ENCODE measurements around the gene RAB40C. TPM values are rescaled to one million over a fixed set of nuclear protein-coding genes. Genes with fewer than 3 reads are reported as not detected.

The RAB40C gene
- polyA plus RNA-seq, 1 donor (not counting 4 experiments of a cell fraction or from before 2014, with no cell fraction given) = 4.0 TPM

DNA sequence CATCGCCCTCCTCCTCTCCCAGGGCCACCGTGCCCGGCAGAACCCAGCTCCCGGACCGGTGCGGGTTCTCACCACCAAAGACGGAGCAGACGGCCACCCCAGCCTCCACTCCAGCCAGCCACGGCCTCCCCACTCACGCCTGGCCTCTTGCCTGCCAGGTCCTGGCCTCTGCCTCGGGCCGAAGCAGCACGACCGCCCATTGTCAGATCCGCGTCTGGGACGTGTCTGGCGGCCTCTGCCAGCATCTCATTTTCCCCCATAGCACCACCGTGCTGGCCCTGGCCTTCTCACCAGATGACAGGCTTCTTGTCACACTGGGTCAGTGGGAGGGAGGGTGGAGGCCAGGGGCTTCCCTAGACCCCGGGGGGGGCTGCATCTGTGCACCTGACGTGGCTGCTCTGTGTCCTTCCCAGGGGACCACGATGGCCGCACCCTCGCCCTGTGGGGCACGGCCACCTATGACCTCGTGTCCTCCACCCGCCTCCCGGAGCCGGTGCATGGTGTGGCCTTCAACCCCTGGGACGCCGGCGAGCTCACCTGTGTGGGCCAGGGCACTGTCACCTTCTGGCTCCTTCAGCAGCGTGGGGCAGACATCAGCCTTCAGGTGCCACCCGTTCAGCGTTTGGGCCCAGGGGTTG, 71.4 kb downstream of the RAB40C start:
- dilution Hi-C loops (cut with MboI; ENCODE audit: extremely low pct_ligation_motif_present, low sequenced_read_pairs) = no loop called here
- TF ChIP-seq, protein P1, sequence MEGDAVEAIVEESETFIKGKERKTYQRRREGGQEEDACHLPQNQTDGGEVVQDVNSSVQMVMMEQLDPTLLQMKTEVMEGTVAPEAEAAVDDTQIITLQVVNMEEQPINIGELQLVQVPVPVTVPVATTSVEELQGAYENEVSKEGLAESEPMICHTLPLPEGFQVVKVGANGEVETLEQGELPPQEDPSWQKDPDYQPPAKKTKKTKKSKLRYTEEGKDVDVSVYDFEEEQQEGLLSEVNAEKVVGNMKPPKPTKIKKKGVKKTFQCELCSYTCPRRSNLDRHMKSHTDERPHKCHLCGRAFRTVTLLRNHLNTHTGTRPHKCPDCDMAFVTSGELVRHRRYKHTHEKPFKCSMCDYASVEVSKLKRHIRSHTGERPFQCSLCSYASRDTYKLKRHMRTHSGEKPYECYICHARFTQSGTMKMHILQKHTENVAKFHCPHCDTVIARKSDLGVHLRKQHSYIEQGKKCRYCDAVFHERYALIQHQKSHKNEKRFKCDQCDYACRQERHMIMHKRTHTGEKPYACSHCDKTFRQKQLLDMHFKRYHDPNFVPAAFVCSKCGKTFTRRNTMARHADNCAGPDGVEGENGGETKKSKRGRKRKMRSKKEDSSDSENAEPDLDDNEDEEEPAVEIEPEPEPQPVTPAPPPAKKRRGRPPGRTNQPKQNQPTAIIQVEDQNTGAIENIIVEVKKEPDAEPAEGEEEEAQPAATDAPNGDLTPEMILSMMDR (optimal IDR thresholded peaks at IDR 0.05 in 1 of 3, IDR thresholded peaks at IDR 0.05 in 1 of 3, conservative IDR thresholded peaks at IDR 0.05 in 1 of 3; ENCODE audit: extremely low read depth in 1 of 3, insufficient read depth in 2 of 3, low read length in 3 of 3) = no peak
- no peak for TF ChIP-seq EZH2 (IDR thresholded peaks at IDR 0.05; ENCODE audit: low read length)
- Histone ChIP-seq H3K36me3 (ENCODE audit: control insufficient read depth in 2 of 2, extremely low read depth in 1 of 2, insufficient read depth in 2 of 2, low read length in 2 of 2) (no peaks in the 10 kb centered on the region), H3K27me3 (ENCODE audit: control insufficient read depth, extremely low read depth, insufficient read depth, low read length) (no peaks in the 10 kb centered on the region), H3K9me3 (ENCODE audit: control insufficient read depth, low read depth, low read length) (no peaks in the 10 kb centered on the region), H2AFZ (ENCODE audit: control insufficient read depth, low read length) (no peak overlapping the region), H3K9ac (ENCODE audit: control insufficient read depth, extremely low read depth, insufficient read depth, low read length) (no peak overlapping the region), H3K27ac (ENCODE audit: control insufficient read depth, insufficient read depth, low read length) (no peak overlapping the region), H4K20me1 (ENCODE audit: control insufficient read depth, extremely low read depth, insufficient read depth, low read length) (no peaks in the 10 kb centered on the region), H3K79me2 (ENCODE audit: control insufficient read depth, insufficient read depth, low read length) (no peaks in the 10 kb centered on the region), H3K4me2 (ENCODE audit: control insufficient read depth, extremely low read depth, insufficient read depth, low read depth, low read length) (no peak overlapping the region), H3K9me1 (ENCODE audit: control insufficient read depth, extremely low read depth, insufficient read depth, low read length) (no peaks in the 10 kb centered on the region), H3K4me3 (ENCODE audit: control insufficient read depth in 2 of 3, extremely low read depth in 1 of 3, insufficient read depth in 2 of 3, low read depth in 1 of 3, low read length in 3 of 3) (no peak overlapping the region), H3K4me1 (ENCODE audit: control insufficient read depth, extremely low read depth, insufficient read depth, low read length) (no peaks in the 10 kb centered on the region)
- FAIRE-seq (no peak), DNase-seq (ENCODE audit: low read depth, low spot score) (no peak)

DNA sequence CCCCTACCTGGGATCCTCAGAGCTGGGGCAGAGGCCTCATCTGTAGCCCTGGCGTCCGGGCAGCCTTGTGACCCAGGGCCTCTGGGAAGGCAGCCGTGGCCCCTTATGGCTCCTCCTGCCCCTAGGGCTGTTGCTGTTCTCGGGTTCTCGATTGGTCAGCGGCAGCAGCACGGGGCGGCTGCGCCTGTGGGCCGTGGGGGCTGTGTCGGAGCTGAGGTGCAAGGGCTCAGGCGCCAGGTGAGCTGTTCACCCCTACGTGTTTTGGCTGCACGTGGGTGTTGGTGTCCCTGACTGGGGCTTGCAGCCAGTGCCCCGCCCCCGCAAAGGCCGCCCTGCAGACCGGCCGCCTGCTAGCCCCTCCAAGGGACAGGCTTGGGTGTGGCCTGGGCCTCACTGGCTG, 72.2 kb downstream of the RAB40C start:
- H3K79me2 ChIP-seq (ENCODE audit: control insufficient read depth, insufficient read depth, low read length) = no peaks in the 10 kb centered on the region
- H3K27ac ChIP-seq (ENCODE audit: control insufficient read depth, insufficient read depth, low read length) = no peak overlapping the region
- no peaks in the 10 kb centered on the region for H3K36me3 ChIP-seq (ENCODE audit: control insufficient read depth in 2 of 2, extremely low read depth in 1 of 2, insufficient read depth in 2 of 2, low read length in 2 of 2)
- H3K9me3 ChIP-seq (ENCODE audit: control insufficient read depth, low read depth, low read length) = no peaks in the 10 kb centered on the region
- H3K4me2 ChIP-seq (ENCODE audit: control insufficient read depth, extremely low read depth, insufficient read depth, low read depth, low read length) = no peak overlapping the region
- H2AFZ ChIP-seq (ENCODE audit: control insufficient read depth, low read length) = no peak overlapping the region
- no peaks in the 10 kb centered on the region for H3K4me1 ChIP-seq (ENCODE audit: control insufficient read depth, extremely low read depth, insufficient read depth, low read length)
- H3K4me3 ChIP-seq (ENCODE audit: control insufficient read depth in 2 of 3, extremely low read depth in 1 of 3, insufficient read depth in 2 of 3, low read depth in 1 of 3, low read length in 3 of 3) = no peak overlapping the region
- dilution Hi-C loops (cut with MboI; ENCODE audit: extremely low pct_ligation_motif_present, low sequenced_read_pairs) = no loop called here
- FAIRE-seq (no peak), DNase-seq (ENCODE audit: low read depth, low spot score) (no peak)
- TF ChIP-seq, protein P1 (optimal IDR thresholded peaks at IDR 0.05 in 1 of 3, IDR thresholded peaks at IDR 0.05 in 1 of 3, conservative IDR thresholded peaks at IDR 0.05 in 1 of 3; ENCODE audit: extremely low read depth in 1 of 3, insufficient read depth in 2 of 3, low read length in 3 of 3) = no peak
- no peak for TF ChIP-seq EZH2 (IDR thresholded peaks at IDR 0.05; ENCODE audit: low read length)
- H3K9me1 ChIP-seq (ENCODE audit: control insufficient read depth, extremely low read depth, insufficient read depth, low read length) = no peaks in the 10 kb centered on the region
- H3K27me3 ChIP-seq (ENCODE audit: control insufficient read depth, extremely low read depth, insufficient read depth, low read length) = no peaks in the 10 kb centered on the region
- H4K20me1 ChIP-seq (ENCODE audit: control insufficient read depth, extremely low read depth, insufficient read depth, low read length) = no peaks in the 10 kb centered on the region
- H3K9ac ChIP-seq (ENCODE audit: control insufficient read depth, extremely low read depth, insufficient read depth, low read length) = no peak overlapping the region

All from keratinocyte (primary cell).